A673 (cell line): Measurements from ENCODE around the gene PAPSS1. TPM values are rescaled to one million over a fixed set of nuclear protein-coding genes. Genes with fewer than 3 reads are reported as not detected.
A peak's percentile ranks its signal among the peaks of the same experiment; 100 is the strongest.

Source experiments
- BruUV-seq: library from RNA; stranded (reverse); fragments of 400-500 nt; replicated peaks from 2 replicates; lab custom pipeline; 2021; lab: Mats Ljungman, UMichigan
- CTCF ChIA-PET: fragments of 300-600 bp; sonication (Branson Sonifier 250); formaldehyde crosslinking; loops from one replicate; lab custom pipeline; 2022; ENCODE audit warnings: antibody characterized with exemption; lab: Charles Lee
- POLR2A ChIA-PET: fragments of 300-600 bp; sonication (Branson Sonifier 250); formaldehyde crosslinking; loops from one replicate; lab custom pipeline; 2022; ENCODE audit warnings: antibody characterized with exemption; ENCODE audit not compliant: low non-redundant PET; lab: Charles Lee
- DNase-seq: peaks from one replicate; pipeline ENCODE4 v3.0.0-alpha.2; 2015; ENCODE audit warnings: low spot score
- H3K27ac ChIP-seq: fragments of 200-600 bp; sonication (generic); 2 replicates; pipeline ENCODE4 v1.5.1; 2016; ENCODE audit warnings: mixed run types, low read depth, mild to moderate bottlenecking, mixed read lengths, antibody characterized with exemption, low read length; ENCODE audit not compliant: poor library complexity, severe bottlenecking
- H3K27me3 ChIP-seq: fragments of 200-600 bp; sonication (generic); replicated peaks from 2 replicates; pipeline ENCODE4 v1.6.1; 2017; ENCODE audit warnings: mixed run types, low read depth, mild to moderate bottlenecking, mixed read lengths, antibody characterized with exemption, low read length; ENCODE audit not compliant: insufficient read depth, poor library complexity
- H3K36me3 ChIP-seq: fragments of 200-600 bp; sonication (generic); 2 replicates; pipeline ENCODE4 v1.6.1; 2016; ENCODE audit warnings: mixed run types, mild to moderate bottlenecking, mixed read lengths, antibody characterized with exemption, low read length; ENCODE audit not compliant: insufficient read depth, poor library complexity, severe bottlenecking
- H3K4me1 ChIP-seq: fragments of 200-600 bp; sonication (generic); 2 replicates; pipeline ENCODE4 v1.6.1; 2017; ENCODE audit warnings: mixed run types, mild to moderate bottlenecking, mixed read lengths, antibody characterized with exemption, low read length; ENCODE audit not compliant: insufficient read depth, poor library complexity, severe bottlenecking
- H3K4me3 ChIP-seq: fragments of 200-600 bp; sonication (generic); 2 replicates; pipeline ENCODE4 v1.5.1; 2016; ENCODE audit warnings: low read depth, mixed run types, mild to moderate bottlenecking, mixed read lengths, low read length; ENCODE audit not compliant: poor library complexity, severe bottlenecking
- H3K9me3 ChIP-seq: fragments of 200-600 bp; sonication (generic); 2 replicates; pipeline ENCODE4 v1.6.1; 2016; ENCODE audit warnings: mixed run types, low read depth, mild to moderate bottlenecking, mixed read lengths, antibody characterized with exemption, low read length; ENCODE audit not compliant: poor library complexity, severe bottlenecking
- CTCF ChIP-seq: fragments of 300-800, 200-600 bp; sonication (generic); conservative IDR thresholded peaks from 2 replicates; pipeline ENCODE4 v1.5.1; 2017; ENCODE audit warnings: low read depth, mild to moderate bottlenecking, antibody characterized with exemption, low read length, moderate library complexity, mixed read lengths
- EZH2 ChIP-seq: fragments of 200-600 bp; sonication (generic); IDR thresholded peaks from 2 replicates; pipeline ENCODE4 v1.6.1; 2017; ENCODE audit warnings: borderline replicate concordance, low read depth, mild to moderate bottlenecking, mixed read lengths, antibody characterized with exemption, low read length; ENCODE audit not compliant: poor library complexity, severe bottlenecking
- intact Hi-C: fragments of 100-400 bp; cut with micrococcal nuclease; formaldehyde crosslinking; loops from one replicate; pipeline ENCODE4 v1.10.0; 2022; ENCODE audit not compliant: unreplicated experiment
- total RNA-seq: library from RNA; stranded (reverse); gene quantifications from 2 replicates; pipeline ENCODE4 v1.2.3, GENCODE V29; 2021

Gene PAPSS1
- total RNA-seq, 1 experiment from 2014 or later, result 150 TPM

DNA sequence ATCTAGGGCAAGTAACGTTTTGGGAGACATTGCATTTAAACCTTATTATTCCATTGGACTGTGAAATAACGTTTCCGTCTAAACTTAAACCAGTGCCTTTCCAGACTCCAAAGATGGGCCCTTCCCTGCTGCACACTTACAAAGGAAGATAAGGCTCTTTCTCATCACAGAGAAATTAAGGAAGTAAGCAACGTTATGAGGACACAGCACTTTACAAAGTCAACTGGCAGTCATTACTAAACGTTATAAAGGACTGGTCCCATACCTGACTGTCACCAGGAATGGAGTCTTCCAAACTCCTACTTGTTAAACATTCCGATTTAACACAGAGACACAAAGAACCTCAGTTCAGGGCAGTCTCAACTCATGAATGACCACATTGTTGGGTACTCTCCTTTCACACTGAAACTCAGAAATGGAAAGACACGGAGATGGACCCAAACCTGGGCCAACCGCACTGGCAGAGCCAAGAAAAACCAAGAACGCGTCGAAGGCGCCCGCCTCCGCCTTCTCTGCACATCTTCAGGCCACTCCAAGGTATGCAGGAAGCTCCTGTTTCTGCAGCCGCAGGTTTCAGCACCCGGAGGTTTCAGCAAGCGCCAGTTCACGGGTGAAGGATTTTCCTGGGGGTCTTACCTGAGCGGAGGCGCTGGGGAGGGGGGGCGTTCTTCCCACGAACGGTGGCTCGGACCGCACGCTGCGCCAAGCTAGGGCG is 670 bp downstream of the PAPSS1 start:
- H3K27ac ChIP-seq, result peak overlapping the region; percentile 68
- ChIA-PET CTCF (no interaction called here), POLR2A (no interaction called here)
- no peaks in the 10 kb centered on the region for H3K9me3 ChIP-seq
- DNase-seq, result no peak
- H3K4me1 ChIP-seq, result peaks cover 43% of the 10 kb centered on the region
- no peaks in the 10 kb centered on the region for H3K27me3 ChIP-seq
- no TSS peak for BruUV-seq
- no peaks in the 10 kb centered on the region for H3K36me3 ChIP-seq
- intact Hi-C loops, result no loop called here
- H3K4me3 ChIP-seq, result peak overlapping the region; percentile 67
- TF ChIP-seq CTCF (no peak), EZH2 (no peak)

- Histone ChIP-seq H3K9me3 (no peaks in the 10 kb centered on the region), H3K27me3 (no peaks in the 10 kb centered on the region), H3K4me3 (peak overlapping the region; percentile 67), H3K36me3 (no peaks in the 10 kb centered on the region), H3K27ac (peak overlapping the region; percentile 38), H3K4me1 (peaks cover 50% of the 10 kb centered on the region)
- BruUV-seq, result no TSS peak
- intact Hi-C loops, result no loop called here
- TF ChIP-seq CTCF (no peak), EZH2 (no peak)
- CTCF ChIA-PET, result no interaction called here
- DNase-seq, result no peak
- POLR2A ChIA-PET, result no interaction called here
Measured at GRCh38 chr4:107718351-107718965, 1.6 kb downstream of the PAPSS1 start.

- peak; percentile 73 for DNase-seq
- no TSS peak for BruUV-seq
- no peak for TF ChIP-seq CTCF
- no peak for TF ChIP-seq EZH2
- no peaks in the 10 kb centered on the region for H3K27me3 ChIP-seq
- peaks cover 56% of the 10 kb centered on the region for H3K4me1 ChIP-seq
- ChIA-PET POLR2A (no interaction called here), CTCF (no interaction called here)
- H3K27ac ChIP-seq, result peak overlapping the region; percentile 57
- no peaks in the 10 kb centered on the region for H3K36me3 ChIP-seq
- no peak overlapping the region for H3K4me3 ChIP-seq
- H3K9me3 ChIP-seq, result no peaks in the 10 kb centered on the region
- intact Hi-C loops, result no loop called here
Measured at GRCh38 chr4:107714256-107714655, 5.8 kb downstream of the PAPSS1 start.
